ENCODE results near the gene SCLT1.
A peak's percentile ranks its signal among the peaks of the same experiment; 100 is the strongest.
"Not testable (repeated sequence)": the region's sequence is repeated elsewhere in the genome, so short reads cannot be mapped to it uniquely, and the experiment has no call there.

SCLT1 gene

GRCh38 chr4:129069537-129069936 lies 23.8 kb downstream of the SCLT1 start:
- DNase-seq, result not testable (repeated sequence)

- no peak for DNase-seq
These were observed 28.6 kb downstream of the SCLT1 start for GRCh38 chr4:129064717-129065116.

GRCh38 chr4:129063640-129064039 lies 29.7 kb downstream of the SCLT1 start:
- no peak for DNase-seq

DNA sequence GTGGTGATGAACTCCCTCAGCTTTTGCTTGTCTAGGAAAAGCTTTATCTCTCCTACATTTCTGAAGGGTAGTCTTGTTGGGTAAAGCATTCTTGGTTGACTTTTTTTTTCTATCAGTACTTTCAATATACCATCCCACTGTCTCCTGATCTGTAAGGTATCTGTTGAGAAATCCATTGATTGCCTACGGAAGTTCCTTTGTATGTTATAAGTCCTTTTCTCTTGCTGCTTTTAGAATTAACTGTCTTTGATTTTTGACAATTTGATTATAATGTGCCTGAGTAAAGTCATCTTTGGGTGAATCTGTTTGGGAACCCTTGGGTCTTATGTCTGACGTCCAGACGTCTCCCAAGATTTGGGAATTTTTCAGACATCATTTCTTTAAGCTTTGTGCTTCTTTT lies 30.8 kb downstream of the SCLT1 start:
- DNase-seq, result no peak

DNA sequence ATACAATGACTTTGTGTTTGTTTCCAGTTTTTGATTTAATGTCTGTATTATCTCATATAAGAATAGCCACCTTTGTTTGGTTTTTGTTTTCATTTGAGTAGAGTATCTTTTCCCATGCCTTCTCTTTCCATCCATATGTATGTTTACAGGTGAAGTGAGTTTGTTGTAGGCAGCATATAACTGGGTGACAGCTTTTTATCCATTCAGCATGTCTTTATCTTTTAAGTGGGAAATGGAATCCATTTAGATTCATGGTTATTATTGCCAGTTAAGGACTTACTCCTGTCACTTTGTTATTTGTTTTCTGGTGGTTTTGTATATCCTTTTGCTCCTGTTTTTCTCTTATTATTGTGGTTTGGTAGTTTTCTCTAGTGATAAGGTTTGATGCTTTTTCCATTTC lies 34.3 kb downstream of the SCLT1 start:
- DNase-seq, result no peak

GRCh38 chr4:129046055-129046959 lies 47.0 kb downstream of the SCLT1 start:
- DNase-seq, result no peak

DNA sequence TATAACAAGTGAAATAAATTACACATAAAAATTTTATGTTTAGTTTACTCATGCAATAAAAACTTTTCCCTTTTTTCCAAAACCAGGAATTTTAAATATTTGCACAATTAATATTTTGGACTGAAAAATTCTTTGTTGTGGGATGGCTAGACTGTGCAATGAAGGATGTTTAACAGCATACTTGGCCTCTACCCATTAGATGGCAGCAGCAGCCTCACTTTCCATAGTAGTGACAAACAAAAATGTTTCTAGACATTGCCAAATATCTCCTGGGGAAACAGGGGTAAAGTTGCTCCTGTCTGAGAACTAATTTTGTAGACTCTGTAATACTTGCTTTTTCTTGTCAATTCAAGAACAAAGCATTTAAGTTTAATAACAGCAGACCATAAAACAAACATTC lies 49.8 kb downstream of the SCLT1 start:
- no peak for DNase-seq

GRCh38 chr4:129040471-129040870 lies 52.9 kb downstream of the SCLT1 start:
- DNase-seq, result no peak

- DNase-seq, result no peak
These were observed 56.2 kb downstream of the SCLT1 start for GRCh38 chr4:129037093-129037492.

- no peak for DNase-seq
These were observed 78.5 kb downstream of the SCLT1 start for GRCh38 chr4:129014566-129015509.

- DNase-seq, result no peak
These were observed 85.2 kb downstream of the SCLT1 start for GRCh38 chr4:129008096-129008495.

DNA sequence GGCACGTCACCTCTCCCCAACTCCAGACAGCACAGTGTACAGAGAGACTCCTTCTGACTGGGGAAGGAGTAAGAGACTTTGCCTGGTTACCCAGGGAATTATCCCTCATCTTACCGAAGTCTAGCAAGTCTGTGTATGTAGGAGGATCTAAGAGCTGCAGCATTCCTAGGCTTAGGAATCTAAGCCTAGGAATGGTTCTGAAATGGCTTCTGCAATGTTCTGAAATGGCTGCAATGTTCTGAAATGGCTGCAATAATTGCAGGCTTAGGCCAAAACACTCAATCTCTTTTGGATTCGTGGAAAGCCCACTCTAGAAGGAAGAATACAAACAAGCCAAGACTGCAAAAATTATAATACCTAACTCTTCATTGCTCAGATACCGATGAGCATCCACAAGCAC lies 106.4 kb downstream of the SCLT1 start:
- no peak for DNase-seq

- DNase-seq, result no peak
These were observed 107.3 kb downstream of the SCLT1 start for GRCh38 chr4:128986019-128986418.

DNA sequence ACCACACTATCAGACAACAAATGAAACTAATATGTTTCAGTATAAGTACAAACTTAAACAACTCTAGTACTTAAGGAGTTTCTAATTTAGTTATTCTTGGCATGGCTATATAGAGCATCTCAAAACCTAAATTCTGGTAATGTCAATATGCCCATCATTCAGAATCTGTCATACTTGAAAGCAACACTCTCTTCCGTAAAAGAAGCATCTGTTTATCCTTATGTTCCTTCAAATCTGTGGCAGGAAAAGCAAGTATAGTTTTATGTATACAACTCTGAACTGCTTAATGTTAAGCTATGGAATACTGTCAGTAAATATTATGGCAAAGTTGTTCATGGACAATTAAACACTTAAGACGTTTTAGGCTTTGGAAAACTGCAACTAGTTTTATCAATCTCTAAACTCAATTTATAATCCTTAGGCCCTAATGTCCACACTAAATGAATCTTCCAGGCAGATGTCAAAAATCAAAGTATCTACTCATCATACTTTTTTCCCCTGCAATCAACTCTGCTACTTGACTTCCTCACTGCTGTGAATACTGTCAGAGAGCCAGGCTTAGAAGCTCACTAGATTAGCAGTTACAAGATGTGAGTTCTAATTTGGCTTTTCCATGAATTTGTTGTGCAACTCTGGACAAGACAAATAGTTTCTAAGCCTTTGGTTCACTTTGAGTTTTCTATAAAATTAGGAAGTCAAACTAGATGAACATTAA lies 109.4 kb downstream of the SCLT1 start:
- DNase-seq, result peak in 1 of 2 experiments; percentile 33

DNA sequence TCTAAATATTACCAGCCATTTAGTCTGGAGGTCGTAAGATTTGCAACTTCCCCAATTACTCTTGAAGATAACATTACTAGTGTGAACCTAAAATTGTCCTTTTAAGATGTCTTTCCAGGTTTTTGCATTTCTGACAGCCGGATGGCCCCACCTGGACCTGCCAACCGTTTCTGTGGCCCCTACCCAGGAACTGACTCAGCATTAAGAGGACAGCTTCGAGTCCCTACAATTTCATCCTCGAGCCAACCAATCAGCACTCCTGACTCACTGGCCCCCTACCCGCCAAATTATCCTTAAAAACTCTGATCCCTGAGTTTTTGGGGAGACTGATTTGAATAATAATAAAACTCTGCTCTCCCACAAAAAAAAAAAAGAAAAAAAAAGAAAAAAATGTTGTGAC lies 112.0 kb downstream of the SCLT1 start:
- DNase-seq, result no peak

GRCh38 chr4:128980816-128981326 lies 112.5 kb downstream of the SCLT1 start:
- peak in 1 of 2 experiments; percentile 47 for DNase-seq

DNA sequence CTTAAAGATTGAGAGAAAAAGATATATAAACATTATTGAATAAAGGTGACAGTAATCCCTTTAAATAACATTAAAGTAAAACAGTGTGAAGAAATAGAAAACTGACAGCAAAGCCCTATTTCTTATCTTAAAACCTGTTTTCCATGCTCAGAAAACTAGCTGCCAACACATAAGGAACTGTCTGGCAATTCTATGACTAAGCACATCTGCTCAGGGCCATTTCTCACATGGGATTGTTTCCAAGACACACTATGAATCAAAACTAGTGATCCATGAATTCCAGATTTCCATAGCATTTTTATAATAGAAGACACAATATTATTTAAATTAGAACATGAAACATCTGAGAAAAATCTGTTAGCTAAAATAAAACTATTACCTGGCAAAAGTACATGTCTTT lies 113.4 kb downstream of the SCLT1 start:
- peak in 1 of 2 experiments; percentile 0 for DNase-seq

DNA sequence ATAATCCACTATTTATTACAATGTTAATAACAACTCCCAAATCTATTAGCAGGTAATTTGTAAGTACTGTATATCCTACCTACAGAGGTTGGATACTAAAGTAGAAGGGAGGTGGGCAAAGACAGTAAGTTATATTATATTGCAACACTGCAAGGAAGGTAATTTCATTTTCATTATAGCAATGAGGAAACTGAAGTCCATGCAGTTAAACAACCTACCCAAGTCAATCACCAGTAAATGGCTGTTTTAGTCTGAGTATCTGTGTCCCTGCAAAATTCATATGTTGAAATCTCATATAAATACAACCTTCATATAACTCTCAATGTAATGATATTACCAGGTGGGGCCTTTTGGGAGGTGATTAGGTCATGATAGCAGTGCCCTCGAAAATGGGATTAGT lies 114.4 kb downstream of the SCLT1 start:
- no peak for DNase-seq

DNA sequence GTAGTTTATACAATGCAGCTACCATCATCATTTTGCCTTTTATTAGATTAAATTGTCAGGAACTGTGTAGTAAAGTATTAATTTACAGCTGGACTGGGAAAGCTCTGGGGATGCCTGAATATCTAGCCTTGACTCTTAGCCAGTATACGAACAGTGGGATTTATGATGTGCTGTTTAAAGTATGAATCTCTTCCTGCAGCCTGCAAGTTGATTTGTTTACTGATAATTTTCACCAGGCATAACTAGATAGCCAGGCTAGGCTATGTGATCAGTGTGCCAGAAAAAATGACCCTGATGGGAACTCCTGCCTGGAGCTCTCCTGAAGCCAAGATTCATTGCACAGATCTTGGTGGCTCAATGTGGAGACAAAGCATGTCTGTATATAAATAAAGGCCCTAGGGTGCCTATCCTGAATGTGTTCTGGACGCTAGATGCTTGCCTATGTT lies 119.2 kb downstream of the SCLT1 start:
- DNase-seq, result no peak

GRCh38 chr4:128973384-128973783 lies 120.0 kb downstream of the SCLT1 start:
- no peak for DNase-seq

- DNase-seq, result no peak
These were observed 131.9 kb downstream of the SCLT1 start for GRCh38 chr4:128961405-128961804.

GRCh38 chr4:128958194-128958593 lies 135.1 kb downstream of the SCLT1 start:
- DNase-seq, result no peak

- DNase-seq, result no peak
These were observed 135.9 kb downstream of the SCLT1 start for GRCh38 chr4:128957459-128957858.
